Measurements from ENCODE around the gene SSX3.
"Not testable (repeated sequence)": the region's sequence is repeated elsewhere in the genome, so short reads cannot be mapped to it uniquely, and the experiment has no call there.

The SSX3 gene, protein sequence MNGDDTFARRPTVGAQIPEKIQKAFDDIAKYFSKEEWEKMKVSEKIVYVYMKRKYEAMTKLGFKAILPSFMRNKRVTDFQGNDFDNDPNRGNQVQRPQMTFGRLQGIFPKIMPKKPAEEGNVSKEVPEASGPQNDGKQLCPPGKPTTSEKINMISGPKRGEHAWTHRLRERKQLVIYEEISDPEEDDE

DNA sequence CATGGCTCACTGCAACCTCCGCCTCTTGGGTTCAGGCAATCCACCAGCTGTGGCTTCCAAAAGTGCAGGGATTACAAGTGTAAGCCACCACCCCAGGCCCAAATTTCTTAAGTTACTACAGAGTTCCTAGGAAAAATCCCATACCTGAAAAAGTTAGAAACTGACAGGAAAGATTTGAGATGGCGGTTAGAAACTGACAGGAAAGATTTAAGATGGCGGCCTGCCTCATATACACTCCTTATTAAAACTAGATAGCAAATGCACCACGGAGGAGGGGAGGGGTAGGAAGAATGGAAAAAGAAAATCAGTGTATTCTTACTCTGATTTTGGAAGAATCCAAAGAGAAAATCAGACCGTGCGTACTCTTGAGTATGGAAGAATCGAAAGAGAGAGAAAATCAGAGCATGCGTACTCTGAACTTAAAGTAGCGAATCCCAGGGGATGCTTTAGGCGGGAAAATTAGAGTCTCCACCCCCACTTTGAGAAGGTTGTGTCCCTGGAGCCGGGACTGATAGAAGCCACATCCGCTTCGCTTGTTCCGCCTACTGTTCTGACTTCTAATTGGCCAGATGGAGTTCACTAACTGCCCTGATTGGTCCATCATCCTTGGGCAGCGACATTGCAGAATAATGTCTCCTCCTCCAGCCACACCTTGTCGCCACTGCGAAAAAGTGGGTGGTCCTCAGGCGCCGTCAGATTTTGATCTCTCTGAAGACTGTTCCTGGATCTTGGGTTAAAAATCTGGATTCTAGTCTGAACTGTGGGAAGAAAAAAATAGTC lies at the start of gene SSX3:
TSS of gene SSX3 (minus strand) at position 389 of the 780 bp plus-strand sequence. CDS start 1,454 bp downstream, outside the sequence.
- H3K4me3 ChIP-seq (ENCODE audit: low read depth, low read length); DNase-seq (ENCODE audit: low read depth): not testable (repeated sequence)

- H3K4me3 ChIP-seq (ENCODE audit: low read depth, low read length); DNase-seq (ENCODE audit: low read depth): not testable (repeated sequence)
Measured at GRCh38 chrX:48397825-48398224, 41.3 kb upstream of the SSX3 start.

GRCh38 chrX:48396931-48397330 lies 40.4 kb upstream of the SSX3 start:
- not testable (repeated sequence) for DNase-seq (ENCODE audit: low read depth); H3K4me3 ChIP-seq (ENCODE audit: low read depth, low read length)

- DNase-seq (ENCODE audit: low read depth), result not testable (repeated sequence)
Measured at GRCh38 chrX:48383239-48383638, 26.7 kb upstream of the SSX3 start, which contains the start of gene SSX4. TSS of gene SSX4 (plus strand) at chrX:48383539. CDS start at chrX:48384054, 515 bp downstream.

GRCh38 chrX:48370408-48370807 lies 13.9 kb upstream of the SSX3 start:
- not testable (repeated sequence) for DNase-seq (ENCODE audit: low read depth); H3K4me3 ChIP-seq (ENCODE audit: low read depth, low read length)

More at GRCh38 chrX:48383239-48383638, 26.7 kb upstream of the SSX3 start, which contains the start of gene SSX4:
- not testable (repeated sequence) for H3K4me3 ChIP-seq (ENCODE audit: low read depth, low read length)

- H3K4me3 ChIP-seq (ENCODE audit: low read depth, low read length); DNase-seq (ENCODE audit: low read depth): not testable (repeated sequence)
Measured at GRCh38 chrX:48367717-48368408, 11.4 kb upstream of the SSX3 start.

- H3K4me3 ChIP-seq (ENCODE audit: low read depth, low read length); DNase-seq (ENCODE audit: low read depth): not testable (repeated sequence)
Measured at GRCh38 chrX:48359281-48359680, 2.8 kb upstream of the SSX3 start.

GRCh38 chrX:48357681-48358080 lies 1.2 kb upstream of the SSX3 start:
- no peak overlapping the region for H3K4me3 ChIP-seq (ENCODE audit: low read depth, low read length)
- DNase-seq (ENCODE audit: low read depth), result no peak

DNA sequence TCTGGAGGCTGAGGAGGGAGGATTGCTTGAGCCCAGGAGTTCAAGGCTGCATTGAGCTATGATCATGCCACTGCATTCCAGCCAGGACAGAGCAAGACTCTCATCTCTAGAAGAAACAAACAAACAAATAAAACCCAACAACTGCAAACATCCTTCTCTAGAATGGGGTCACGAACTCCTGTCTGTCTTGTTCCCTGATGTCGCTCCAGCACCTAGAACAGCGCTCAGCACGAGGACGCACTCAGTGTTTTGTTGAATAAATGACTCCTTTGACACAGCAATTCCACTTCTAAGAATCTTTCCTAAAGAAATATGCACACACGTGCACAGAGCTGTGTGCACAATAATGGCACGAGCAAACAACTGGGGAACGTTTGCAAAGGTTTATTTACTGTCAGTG lies 10.4 kb downstream of the SSX3 start:
- H3K4me3 ChIP-seq (ENCODE audit: low read depth, low read length); DNase-seq (ENCODE audit: low read depth): not testable (repeated sequence)

DNA sequence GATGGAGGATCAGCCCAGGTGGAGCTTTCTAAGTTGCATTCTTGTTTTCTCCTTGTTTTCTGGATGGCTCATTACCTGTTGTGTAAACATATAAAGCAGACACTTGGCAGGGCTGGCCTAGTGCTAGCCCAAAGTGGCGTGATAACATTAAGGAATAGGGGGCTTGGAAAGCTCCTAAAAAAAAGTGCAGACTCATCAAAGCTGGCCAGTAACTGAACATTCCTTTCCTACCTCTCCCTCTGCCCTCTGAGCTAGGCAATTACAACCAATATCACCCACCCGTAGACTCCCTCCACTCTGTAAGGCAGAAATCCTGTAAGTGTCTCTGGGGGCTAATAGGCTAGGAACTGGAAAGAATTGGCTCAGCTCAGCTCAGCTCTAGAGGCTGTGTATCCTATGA lies 42.5 kb downstream of the SSX3 start:
- not testable (repeated sequence) for DNase-seq (ENCODE audit: low read depth); H3K4me3 ChIP-seq (ENCODE audit: low read depth, low read length)

DNA sequence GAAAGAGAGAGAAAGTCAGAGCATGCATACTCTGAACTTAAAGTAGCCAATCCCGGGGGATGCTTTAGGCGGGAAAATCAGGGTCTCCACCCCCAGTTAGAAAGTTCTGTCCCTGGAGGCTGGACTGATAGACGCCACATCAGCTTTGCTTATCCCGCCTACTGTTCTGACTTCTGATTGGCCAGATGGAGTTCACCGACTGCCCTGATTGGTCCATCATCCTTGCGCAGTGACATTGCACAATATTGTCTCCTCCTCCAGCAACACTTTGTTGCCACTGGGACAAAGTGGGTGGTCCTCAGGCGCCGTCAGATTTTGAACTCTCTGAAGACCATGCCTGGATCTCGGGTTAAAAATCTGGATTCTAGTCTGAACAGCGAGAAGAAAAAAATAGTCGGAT lies 50.3 kb downstream of the SSX3 start:
- no peak for DNase-seq (ENCODE audit: low read depth)
- H3K4me3 ChIP-seq (ENCODE audit: low read depth, low read length), result no peak overlapping the region
